Measurements from ENCODE around the gene ATP1A2. TPM values are rescaled to one million over a fixed set of nuclear protein-coding genes. Genes with fewer than 3 reads are reported as not detected.

Gene ATP1A2
- total and polyA plus RNA-seq, 4 donors = 0.09 to 1.5 (median 0.29) TPM

DNA sequence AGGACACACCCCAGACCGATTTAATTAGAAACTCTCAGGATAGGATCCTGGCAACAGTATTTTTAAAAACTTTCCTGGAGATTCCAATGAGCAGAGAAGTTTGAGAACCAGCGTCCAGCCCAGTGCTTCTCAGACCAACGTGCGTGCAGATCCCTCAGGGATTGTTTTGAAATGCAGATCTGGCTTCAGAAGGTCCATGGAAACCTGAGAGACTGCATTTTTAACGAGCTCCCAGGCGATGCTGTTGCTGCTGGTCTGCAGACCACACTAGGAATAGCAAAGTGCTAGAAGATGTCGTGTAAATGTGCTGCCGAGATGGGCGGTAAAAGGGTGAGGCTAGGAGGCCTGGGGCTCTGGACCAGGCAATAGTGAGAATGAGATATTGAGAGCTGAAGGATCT lies 56.4 kb downstream of the ATP1A2 start (continued):
- TF ChIP-seq, protein P1, sequence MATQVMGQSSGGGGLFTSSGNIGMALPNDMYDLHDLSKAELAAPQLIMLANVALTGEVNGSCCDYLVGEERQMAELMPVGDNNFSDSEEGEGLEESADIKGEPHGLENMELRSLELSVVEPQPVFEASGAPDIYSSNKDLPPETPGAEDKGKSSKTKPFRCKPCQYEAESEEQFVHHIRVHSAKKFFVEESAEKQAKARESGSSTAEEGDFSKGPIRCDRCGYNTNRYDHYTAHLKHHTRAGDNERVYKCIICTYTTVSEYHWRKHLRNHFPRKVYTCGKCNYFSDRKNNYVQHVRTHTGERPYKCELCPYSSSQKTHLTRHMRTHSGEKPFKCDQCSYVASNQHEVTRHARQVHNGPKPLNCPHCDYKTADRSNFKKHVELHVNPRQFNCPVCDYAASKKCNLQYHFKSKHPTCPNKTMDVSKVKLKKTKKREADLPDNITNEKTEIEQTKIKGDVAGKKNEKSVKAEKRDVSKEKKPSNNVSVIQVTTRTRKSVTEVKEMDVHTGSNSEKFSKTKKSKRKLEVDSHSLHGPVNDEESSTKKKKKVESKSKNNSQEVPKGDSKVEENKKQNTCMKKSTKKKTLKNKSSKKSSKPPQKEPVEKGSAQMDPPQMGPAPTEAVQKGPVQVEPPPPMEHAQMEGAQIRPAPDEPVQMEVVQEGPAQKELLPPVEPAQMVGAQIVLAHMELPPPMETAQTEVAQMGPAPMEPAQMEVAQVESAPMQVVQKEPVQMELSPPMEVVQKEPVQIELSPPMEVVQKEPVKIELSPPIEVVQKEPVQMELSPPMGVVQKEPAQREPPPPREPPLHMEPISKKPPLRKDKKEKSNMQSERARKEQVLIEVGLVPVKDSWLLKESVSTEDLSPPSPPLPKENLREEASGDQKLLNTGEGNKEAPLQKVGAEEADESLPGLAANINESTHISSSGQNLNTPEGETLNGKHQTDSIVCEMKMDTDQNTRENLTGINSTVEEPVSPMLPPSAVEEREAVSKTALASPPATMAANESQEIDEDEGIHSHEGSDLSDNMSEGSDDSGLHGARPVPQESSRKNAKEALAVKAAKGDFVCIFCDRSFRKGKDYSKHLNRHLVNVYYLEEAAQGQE (IDR thresholded peaks at IDR 0.05) = no peak

DNA sequence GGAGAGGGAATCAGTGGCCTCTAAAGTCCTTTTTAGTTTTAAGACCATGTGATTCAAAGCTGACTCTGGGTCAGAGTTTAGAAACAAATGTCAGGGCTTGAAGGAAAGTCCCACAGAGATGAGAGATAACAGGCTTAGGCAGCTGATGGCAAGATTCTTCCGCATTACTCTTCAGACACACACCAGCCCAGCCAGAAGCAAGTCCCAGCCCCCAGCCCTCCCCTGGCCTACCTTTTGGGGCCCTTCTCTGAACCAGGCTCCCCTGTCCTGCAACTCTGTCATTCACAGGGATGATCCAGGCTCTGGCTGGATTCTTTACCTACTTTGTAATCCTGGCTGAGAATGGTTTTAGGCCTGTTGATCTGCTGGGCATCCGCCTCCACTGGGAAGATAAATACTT lies 61.7 kb downstream of the ATP1A2 start:
- Histone ChIP-seq H3K9ac (ENCODE audit: low read depth in 1 of 2, low read length in 2 of 2) (no peak overlapping the region), H3K4me3 (ENCODE audit: low read depth in 1 of 3, low read length in 3 of 3) (no peak overlapping the region), H3K27ac (ENCODE audit: low read depth in 1 of 2, low read length in 2 of 2) (no peak overlapping the region), H3K27me3 (ENCODE audit: control insufficient read depth in 4 of 4, insufficient read depth in 4 of 4, low read length in 3 of 4) (peaks cover 0 to 2% (median 0%) of the 10 kb centered on the region in 4 donors), H3K4me1 (ENCODE audit: control insufficient read depth in 4 of 4, insufficient read depth in 4 of 4, low read length in 3 of 4) (no peaks in the 10 kb centered on the region), H3K36me3 (ENCODE audit: control insufficient read depth in 4 of 4, insufficient read depth in 3 of 4, low read depth in 1 of 4, low read length in 3 of 4) (no peaks in the 10 kb centered on the region), H3K9me3 (ENCODE audit: control insufficient read depth in 4 of 4, low read length in 3 of 4) (no peaks in the 10 kb centered on the region)
- DNase-seq (ENCODE audit: low spot score) = no peak
- 95% methylated on average over 2 of the region's 2 CpGs for WGBS
- TF ChIP-seq, protein P1 (IDR thresholded peaks at IDR 0.05) = no peak
- TF ChIP-seq EGR1 (IDR thresholded peaks at IDR 0.05; ENCODE audit: low read depth in 2 of 2) = no peak
- no peak for TF ChIP-seq RAD21 (IDR thresholded peaks at IDR 0.05)
- no peak for TF ChIP-seq FOXA1 (IDR thresholded peaks at IDR 0.05)
- TF ChIP-seq, protein P2, sequence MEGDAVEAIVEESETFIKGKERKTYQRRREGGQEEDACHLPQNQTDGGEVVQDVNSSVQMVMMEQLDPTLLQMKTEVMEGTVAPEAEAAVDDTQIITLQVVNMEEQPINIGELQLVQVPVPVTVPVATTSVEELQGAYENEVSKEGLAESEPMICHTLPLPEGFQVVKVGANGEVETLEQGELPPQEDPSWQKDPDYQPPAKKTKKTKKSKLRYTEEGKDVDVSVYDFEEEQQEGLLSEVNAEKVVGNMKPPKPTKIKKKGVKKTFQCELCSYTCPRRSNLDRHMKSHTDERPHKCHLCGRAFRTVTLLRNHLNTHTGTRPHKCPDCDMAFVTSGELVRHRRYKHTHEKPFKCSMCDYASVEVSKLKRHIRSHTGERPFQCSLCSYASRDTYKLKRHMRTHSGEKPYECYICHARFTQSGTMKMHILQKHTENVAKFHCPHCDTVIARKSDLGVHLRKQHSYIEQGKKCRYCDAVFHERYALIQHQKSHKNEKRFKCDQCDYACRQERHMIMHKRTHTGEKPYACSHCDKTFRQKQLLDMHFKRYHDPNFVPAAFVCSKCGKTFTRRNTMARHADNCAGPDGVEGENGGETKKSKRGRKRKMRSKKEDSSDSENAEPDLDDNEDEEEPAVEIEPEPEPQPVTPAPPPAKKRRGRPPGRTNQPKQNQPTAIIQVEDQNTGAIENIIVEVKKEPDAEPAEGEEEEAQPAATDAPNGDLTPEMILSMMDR (IDR thresholded peaks at IDR 0.05; ENCODE audit: low read depth, low read length, missing input control) = no peak
- TF ChIP-seq, protein P3, sequence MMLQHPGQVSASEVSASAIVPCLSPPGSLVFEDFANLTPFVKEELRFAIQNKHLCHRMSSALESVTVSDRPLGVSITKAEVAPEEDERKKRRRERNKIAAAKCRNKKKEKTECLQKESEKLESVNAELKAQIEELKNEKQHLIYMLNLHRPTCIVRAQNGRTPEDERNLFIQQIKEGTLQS (IDR thresholded peaks at IDR 0.05) = no peak
- no peak for TF ChIP-seq HNF4A (conservative IDR thresholded peaks at IDR 0.05)
- TF ChIP-seq NR2F2 (IDR thresholded peaks at IDR 0.05) = no peak
- TF ChIP-seq RXRA (IDR thresholded peaks at IDR 0.05) = no peak
- TF ChIP-seq, protein P4, sequence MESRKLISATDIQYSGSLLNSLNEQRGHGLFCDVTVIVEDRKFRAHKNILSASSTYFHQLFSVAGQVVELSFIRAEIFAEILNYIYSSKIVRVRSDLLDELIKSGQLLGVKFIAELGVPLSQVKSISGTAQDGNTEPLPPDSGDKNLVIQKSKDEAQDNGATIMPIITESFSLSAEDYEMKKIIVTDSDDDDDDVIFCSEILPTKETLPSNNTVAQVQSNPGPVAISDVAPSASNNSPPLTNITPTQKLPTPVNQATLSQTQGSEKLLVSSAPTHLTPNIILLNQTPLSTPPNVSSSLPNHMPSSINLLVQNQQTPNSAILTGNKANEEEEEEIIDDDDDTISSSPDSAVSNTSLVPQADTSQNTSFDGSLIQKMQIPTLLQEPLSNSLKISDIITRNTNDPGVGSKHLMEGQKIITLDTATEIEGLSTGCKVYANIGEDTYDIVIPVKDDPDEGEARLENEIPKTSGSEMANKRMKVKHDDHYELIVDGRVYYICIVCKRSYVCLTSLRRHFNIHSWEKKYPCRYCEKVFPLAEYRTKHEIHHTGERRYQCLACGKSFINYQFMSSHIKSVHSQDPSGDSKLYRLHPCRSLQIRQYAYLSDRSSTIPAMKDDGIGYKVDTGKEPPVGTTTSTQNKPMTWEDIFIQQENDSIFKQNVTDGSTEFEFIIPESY (IDR thresholded peaks at IDR 0.05) = no peak
- no peak for TF ChIP-seq TAF1 (conservative IDR thresholded peaks at IDR 0.05)
- TF ChIP-seq, protein P5, sequence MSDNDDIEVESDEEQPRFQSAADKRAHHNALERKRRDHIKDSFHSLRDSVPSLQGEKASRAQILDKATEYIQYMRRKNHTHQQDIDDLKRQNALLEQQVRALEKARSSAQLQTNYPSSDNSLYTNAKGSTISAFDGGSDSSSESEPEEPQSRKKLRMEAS (IDR thresholded peaks at IDR 0.05) = no peak
- TF ChIP-seq FOXA2 (IDR thresholded peaks at IDR 0.05) = no peak
